ENCODE data around the gene CASR.

CASR gene

DNA sequence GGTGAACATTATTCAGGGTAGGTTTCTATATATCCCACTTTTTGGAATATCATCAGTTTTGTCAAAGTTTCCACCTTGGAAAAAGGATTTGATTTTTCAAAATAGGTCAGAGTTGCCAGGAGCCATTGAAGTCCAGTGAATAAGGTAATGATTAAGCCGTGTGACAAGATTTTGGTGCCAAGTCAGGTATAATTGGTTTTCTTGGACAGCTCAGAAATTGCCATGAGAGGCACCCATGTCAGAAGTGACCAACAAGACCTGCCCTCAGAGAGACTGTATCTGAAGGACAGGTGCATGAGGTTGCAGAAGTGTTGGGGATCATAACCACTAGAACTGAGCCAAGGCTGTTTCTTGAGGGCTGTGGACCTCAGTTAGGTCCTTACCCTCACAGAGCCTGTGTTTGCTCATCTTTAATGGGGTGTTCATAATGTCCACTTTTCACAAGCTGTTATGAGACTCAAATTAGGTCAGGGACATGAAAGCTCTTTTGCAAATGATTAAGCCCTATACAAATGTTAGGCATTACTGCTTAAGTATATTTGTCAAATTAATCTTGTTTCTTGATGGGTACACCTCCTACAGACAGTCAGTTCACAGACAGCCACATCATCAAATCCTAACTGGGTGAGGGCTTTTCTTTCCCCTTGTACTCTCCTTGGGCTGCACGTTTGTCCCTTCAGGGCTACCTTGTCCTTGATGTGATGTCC is 32.3 kb downstream of the CASR start:
- in situ Hi-C loops (cut with MboI; ENCODE audit: low sequenced_read_pairs): no loop called here

GRCh38 chr3:122217901-122218300 is 34.4 kb downstream of the CASR start:
- in situ Hi-C loops (cut with MboI; ENCODE audit: low sequenced_read_pairs): no loop called here

DNA sequence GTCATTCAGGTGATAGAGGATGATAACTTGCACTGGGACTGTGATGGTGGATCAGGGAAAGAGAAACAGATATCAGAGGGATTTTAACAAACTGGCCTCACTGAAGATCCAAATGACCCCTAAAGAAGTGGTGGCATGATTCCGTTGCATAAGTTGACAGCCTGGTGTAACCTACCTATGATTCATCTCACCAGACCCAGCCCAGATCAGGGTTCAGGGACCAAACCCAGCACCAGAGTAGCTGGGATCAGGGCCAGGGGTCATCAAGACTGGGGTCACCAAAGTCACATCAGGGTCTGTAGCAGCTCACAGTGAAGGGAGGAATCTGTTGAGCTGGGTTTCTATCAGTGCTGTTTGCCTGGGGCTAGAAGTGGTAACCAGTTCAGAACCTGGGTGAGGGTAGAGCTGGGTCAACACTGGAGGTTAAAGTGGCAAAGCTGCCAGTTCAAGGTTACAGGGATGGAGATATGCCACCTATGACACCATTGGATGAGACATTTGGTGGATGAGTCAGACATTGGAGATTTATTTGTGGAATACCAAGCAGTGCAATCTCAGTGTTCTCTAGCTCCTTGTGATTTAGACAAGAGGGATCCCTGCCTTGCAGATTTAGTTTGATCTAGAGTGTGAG is 35.9 kb downstream of the CASR start:
- in situ Hi-C loops (cut with MboI; ENCODE audit: low sequenced_read_pairs): no loop called here

GRCh38 chr3:122227036-122227781 is 43.7 kb downstream of the CASR start:
- in situ Hi-C loops (cut with MboI; ENCODE audit: low sequenced_read_pairs): no loop called here

GRCh38 chr3:122230174-122230573 is 46.7 kb downstream of the CASR start:
- in situ Hi-C loops (cut with MboI; ENCODE audit: low sequenced_read_pairs): no loop called here

DNA sequence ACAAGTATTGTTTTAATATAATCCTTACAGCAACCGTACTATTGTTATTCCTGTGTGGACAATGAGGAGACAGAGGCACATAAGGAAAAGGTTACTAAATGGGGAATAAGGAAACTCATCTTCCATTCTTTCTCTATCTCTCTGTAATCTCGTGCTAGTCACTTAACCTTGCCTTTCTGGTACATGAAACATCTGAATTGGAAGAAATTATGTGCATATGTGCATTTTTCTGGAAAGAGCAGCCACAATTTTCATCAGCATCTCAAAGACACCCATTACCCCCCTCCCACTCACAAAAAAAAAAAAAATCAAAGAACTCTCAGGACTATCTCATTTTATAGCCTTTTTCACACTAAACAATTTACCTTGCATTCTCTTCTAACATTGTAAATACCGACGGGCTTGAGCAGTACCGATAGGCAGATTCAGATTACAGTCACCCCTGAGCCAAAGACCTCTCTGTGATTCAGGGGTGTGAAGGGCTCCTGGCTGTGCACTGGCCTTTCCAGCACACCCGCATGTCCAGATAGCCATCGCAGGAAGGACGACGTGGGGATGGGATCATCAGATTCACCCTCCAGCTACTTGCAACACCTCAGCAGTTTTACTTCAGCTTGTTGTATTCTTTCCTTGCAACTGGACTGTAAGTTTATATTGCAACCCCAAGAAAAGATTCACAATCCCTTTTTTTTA is 48.1 kb downstream of the CASR start:
- in situ Hi-C loops (cut with MboI; ENCODE audit: low sequenced_read_pairs): no loop called here

DNA sequence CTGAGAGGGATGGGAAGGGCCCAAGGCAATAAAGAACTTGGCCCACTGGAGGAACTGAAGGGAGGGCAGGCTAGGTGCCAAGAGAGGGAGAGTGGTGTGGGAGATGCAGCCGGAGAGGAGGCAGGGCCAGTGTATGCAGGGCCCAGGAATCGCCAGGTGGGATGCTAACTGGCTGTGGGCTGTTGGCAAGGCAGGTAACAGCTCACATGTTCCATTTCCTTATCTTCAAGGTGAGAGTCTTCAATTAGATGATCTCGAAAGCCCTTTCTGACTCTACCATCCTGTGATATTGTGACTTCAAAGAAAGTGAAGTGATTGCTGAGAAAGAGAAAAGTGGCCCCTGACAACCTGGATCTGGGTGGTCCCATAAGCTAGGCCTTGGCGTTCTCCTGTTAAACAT is 49.0 kb downstream of the CASR start:
- in situ Hi-C loops (cut with MboI; ENCODE audit: low sequenced_read_pairs): no loop called here

- in situ Hi-C loops (cut with MboI; ENCODE audit: low sequenced_read_pairs): no loop called here
Observed at GRCh38 chr3:122233101-122233952, 49.9 kb downstream of the CASR start.

- in situ Hi-C loops (cut with MboI; ENCODE audit: low sequenced_read_pairs): no loop called here
Observed at GRCh38 chr3:122234117-122234516, 50.6 kb downstream of the CASR start.

DNA sequence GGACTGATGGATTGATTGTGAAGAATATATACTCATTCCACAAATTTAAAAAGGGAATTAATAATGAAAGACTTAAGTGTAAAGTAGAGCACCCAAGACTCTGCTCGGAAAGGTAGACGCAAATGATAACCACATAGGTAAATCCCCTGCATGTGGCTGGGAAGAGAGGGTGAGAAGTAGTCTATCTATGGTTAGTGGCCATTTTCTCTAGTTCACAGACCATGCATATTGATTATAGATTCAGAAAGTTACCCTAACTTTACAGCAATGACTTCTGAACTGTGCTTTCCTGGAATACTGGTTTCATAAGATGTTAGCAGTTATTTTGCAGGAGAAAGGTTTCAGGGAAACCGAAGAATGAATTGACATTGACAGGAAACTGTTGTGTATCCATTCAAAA is 51.7 kb downstream of the CASR start:
- in situ Hi-C loops (cut with MboI; ENCODE audit: low sequenced_read_pairs): no loop called here

- in situ Hi-C loops (cut with MboI; ENCODE audit: low sequenced_read_pairs): no loop called here
Observed at GRCh38 chr3:122239112-122239511, 55.6 kb downstream of the CASR start.

- in situ Hi-C loops (cut with MboI; ENCODE audit: low sequenced_read_pairs): no loop called here
Observed at GRCh38 chr3:122245513-122246174, 62.2 kb downstream of the CASR start.

- in situ Hi-C loops (cut with MboI; ENCODE audit: low sequenced_read_pairs): no loop called here
Observed at GRCh38 chr3:122246199-122246598, 62.7 kb downstream of the CASR start.

DNA sequence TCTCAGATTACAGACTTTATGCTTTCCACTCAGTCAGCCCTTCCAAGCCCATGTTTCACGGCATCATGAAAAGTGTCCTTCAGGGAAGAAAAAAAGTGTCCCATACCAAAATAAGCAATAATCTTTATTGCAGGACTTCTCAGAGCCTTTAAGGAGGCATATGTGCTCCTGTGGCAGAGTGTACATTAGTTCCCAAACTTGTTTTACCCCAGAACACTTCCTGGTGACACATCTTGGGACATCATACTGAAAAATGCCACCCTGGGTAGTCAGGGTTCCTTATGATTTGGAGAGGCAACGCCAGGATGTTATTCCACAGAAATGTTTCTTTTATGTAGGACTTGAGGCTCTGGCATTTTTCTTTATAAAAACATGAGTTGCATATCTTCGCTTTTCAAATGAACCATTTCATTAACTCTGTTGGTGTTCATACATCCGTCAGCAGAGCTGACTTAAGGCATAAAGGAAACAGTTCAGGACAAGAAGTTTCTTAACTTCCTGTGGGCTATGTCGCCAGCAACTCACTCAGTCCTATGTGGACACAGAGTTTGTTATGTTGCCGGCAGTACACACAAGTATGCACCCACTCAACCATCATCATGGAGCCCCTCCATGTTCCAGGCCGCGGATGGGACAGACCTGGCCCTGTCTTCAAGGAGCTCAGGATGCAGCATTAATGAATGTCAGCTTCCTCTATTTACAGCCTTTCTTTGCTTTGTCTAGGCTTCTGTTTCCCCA is 63.8 kb downstream of the CASR start:
- in situ Hi-C loops (cut with MboI; ENCODE audit: low sequenced_read_pairs): no loop called here

DNA sequence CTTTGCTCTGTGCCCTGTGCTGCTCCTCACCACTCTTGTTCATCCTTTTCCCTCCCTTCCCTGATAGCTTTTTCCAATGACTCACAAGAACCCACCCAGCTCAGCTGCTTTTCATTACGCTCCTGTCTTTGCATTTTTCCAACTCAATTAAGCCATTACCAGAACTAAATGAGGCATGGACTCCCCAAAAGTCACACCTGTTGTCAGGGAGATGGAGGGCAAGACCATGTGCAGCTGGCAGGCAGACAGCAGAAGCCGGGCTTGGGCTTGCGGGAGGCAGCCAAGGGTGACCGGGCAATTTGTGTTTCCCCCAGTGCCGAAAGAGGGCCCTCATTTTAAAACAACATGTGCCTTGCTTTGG is 64.3 kb downstream of the CASR start:
- in situ Hi-C loops (cut with MboI; ENCODE audit: low sequenced_read_pairs): no loop called here

DNA sequence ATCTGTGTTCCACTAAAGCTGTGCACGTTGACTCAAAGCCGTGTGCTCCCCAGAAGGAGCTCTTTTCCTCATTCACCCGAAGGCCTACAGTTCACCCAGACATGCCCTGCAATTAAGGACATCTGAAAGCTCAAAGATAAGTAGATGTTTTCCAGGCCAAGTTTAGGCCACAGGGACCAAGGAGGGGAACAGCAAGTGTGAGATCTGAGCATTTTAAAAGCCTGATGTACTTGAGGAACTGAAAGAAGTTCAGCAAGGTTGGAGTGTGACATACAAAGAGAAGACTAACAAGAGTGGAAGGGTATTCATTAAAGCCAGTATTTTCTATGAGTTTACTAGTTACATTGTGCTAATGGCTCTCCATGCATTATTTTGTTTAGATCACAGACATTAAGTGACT is 68.0 kb downstream of the CASR start:
- in situ Hi-C loops (cut with MboI; ENCODE audit: low sequenced_read_pairs): loop anchor here (25.0 kb wide), 1 partner anchor 389 kb away; no protein-coding TSS in a partner anchor

DNA sequence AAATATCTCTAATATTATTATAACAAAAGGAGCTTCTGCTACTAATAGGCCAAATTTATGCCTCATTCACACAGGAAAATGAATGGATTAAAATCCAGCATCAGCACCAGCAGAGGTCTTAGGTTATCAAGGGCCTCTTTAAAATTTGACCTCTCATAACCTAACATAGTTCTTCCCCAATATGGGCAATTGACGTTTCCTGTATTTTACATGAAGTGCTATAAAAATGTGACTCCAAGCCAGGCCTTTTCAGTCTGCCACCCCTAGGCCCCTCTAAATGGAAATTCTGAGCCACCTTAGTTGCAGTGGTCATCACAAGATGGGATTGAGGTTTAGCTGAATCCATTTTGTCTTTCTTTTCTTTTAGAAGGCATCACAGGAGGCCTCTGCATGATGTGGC is 70.1 kb downstream of the CASR start:
- in situ Hi-C loops (cut with MboI; ENCODE audit: low sequenced_read_pairs): loop anchor here (25.0 kb wide), 1 partner anchor 391 kb away; no protein-coding TSS in a partner anchor

DNA sequence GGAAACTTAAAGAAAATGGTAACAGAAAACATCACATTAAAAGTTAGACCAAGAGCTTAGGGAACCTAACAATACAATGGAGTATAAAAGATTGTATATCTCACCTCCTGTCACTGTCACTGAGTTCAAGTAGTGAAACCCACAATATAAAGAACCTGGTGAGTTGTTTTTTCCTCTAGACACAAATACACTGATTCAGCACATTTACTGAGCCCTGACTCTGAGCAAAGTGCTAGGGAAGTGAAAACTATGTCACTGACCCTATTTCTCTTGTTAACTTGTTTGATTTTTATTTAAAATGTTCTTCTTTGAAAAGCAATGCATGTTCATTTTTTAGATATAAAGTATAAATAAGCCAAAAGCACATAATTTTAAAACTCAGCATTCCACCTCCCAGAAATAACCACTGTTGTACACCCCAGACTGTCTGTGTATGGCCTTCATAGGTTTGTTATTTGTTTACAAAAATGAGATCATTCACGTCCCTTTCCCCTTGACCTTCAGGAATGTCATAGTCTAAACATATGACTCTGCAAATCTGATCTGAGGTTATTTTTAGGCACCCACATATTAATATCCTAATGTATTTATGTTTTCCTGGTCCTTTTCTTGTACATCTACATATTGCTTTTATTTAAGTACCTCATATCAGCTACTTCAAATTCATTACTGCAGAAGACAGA is 72.4 kb downstream of the CASR start:
- in situ Hi-C loops (cut with MboI; ENCODE audit: low sequenced_read_pairs): loop anchor here (25.0 kb wide), 1 partner anchor 394 kb away; no protein-coding TSS in a partner anchor
